ENCODE data around the gene TWNK. TPM values are rescaled to one million over a fixed set of nuclear protein-coding genes. Genes with fewer than 3 reads are reported as not detected.
A peak's percentile ranks its signal among the peaks of the same experiment; 100 is the strongest.

Gene TWNK
- total RNA-seq, 1 experiment from 2014 or later = 13.8 TPM

DNA sequence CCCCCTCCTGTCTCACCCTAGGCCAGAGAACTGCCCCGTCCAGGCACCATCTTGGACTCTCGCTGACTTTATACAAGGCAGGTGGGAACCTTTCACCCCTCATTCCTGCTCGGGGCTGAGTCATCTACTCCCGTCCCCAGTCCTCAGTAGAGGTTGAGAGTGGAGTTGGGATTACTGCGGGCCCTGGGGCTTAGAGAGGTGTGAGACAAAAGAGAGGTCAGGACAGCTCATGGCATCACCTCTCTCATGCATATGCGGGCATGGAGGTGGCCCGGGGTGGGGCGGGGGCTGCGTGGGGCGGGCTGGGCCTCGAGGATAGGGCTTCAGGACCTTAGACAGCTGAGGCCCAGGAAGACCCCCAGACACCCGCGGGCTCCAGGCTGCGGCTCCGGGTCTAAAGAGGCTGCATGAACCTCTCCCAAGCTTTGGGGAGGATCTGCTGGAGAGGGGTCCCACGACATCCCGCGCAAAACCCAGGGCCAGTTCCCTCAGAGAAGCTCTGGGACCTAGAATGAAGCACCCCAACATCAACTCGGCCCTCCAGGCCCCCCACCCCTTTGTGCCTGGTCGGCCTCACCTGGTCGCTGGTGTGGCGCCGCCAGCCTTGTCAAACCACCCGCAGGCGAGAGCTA lies 43.3 kb downstream of the TWNK start:
- Mint-ChIP-seq H3K27ac (ENCODE audit: unreplicated experiment) (no peak overlapping the region), H3K4me3 (ENCODE audit: low read depth, unreplicated experiment) (peak overlapping the region; percentile 78), H3K27me3 (ENCODE audit: unreplicated experiment) (no peaks in the 10 kb centered on the region), H3K9me3 (ENCODE audit: low read depth, unreplicated experiment) (no peaks in the 10 kb centered on the region), H3K36me3 (ENCODE audit: insufficient read depth, unreplicated experiment) (peaks cover 32% of the 10 kb centered on the region), H3K4me1 (ENCODE audit: low read depth, unreplicated experiment) (peaks cover 8% of the 10 kb centered on the region)
- intact Hi-C loops (cut with micrococcal nuclease; ENCODE audit: unreplicated experiment) = no loop called here
- DNase-seq = no peak
- TF ChIP-seq, protein P1, sequence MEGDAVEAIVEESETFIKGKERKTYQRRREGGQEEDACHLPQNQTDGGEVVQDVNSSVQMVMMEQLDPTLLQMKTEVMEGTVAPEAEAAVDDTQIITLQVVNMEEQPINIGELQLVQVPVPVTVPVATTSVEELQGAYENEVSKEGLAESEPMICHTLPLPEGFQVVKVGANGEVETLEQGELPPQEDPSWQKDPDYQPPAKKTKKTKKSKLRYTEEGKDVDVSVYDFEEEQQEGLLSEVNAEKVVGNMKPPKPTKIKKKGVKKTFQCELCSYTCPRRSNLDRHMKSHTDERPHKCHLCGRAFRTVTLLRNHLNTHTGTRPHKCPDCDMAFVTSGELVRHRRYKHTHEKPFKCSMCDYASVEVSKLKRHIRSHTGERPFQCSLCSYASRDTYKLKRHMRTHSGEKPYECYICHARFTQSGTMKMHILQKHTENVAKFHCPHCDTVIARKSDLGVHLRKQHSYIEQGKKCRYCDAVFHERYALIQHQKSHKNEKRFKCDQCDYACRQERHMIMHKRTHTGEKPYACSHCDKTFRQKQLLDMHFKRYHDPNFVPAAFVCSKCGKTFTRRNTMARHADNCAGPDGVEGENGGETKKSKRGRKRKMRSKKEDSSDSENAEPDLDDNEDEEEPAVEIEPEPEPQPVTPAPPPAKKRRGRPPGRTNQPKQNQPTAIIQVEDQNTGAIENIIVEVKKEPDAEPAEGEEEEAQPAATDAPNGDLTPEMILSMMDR (IDR thresholded peaks at IDR 0.05; ENCODE audit: unreplicated experiment) = no peak
- CTCF ChIA-PET = interaction anchor here (0.6 to 1.7 kb wide), 4 partner anchors 12 to 100 kb away, joined by 3 to 10 read pairs (median 7); partner anchors contain the start of gene TLX1
- BruUV-seq (replicated peaks) = no TSS peak

DNA sequence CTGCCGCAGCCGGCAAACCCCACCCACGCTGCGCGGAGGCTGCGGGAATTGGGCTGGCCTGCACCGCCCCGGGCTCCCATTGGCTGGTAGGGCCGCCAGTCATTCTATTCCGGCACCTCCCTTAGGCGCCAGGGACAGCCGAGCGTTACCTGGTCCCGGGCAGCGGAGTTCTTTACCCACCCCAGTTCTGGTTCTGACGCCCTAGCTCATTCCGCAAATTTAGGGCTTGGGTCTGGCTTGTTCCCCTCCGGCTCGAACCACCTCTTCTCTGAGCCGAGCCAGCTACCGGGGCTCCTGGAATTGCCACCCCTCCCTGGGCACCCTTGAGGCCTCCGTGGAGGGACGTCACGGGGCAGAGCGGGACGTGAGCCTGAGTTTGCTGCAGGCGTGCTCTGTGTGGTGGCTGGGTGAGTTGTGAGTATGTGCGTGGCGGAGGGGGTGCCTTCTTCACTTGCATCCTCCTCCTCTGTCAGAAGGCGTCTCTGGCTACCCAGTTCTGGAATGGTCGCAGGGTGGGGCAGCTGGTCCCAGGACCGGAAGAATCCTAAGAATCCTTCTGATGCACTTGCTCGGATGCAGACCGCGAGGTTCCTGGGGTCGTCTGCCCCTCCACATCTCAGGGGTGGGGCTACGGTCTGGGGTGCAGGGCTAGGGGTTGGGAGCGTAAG lies 43.9 kb downstream of the TWNK start, which contains the start of the genes PDZD7 and SFXN3:
Gene PDZD7, minus strand, starts transcription at position 2 of the 668 bp plus-strand sequence. CDS start 910 bp downstream, outside the sequence.
Gene SFXN3, plus strand, starts transcription at position 107 of the 668 bp plus-strand sequence. CDS start 3,461 bp downstream, outside the sequence.
- CTCF ChIA-PET = interaction anchor here (0.6 to 1.7 kb wide), 5 partner anchors 10 to 100 kb away, joined by 3 to 10 read pairs (median 6); partner anchors contain the start of gene TLX1
- Mint-ChIP-seq H3K27ac (ENCODE audit: unreplicated experiment) (peak within 1 kb of the TSS; percentile 73), H3K4me3 (ENCODE audit: low read depth, unreplicated experiment) (peak within 1 kb of the TSS; percentile 78), H3K4me1 (ENCODE audit: low read depth, unreplicated experiment) (peaks cover 8% of the 10 kb centered on the region), H3K9me3 (ENCODE audit: low read depth, unreplicated experiment) (no peaks in the 10 kb centered on the region), H3K27me3 (ENCODE audit: unreplicated experiment) (no peaks in the 10 kb centered on the region), H3K36me3 (ENCODE audit: insufficient read depth, unreplicated experiment) (peaks cover 34% of the 10 kb centered on the region)
- BruUV-seq (replicated peaks) = no TSS peak
- intact Hi-C loops (cut with micrococcal nuclease; ENCODE audit: unreplicated experiment) = no loop called here
- peak; percentile 95 for DNase-seq
- TF ChIP-seq, protein P1 (IDR thresholded peaks at IDR 0.05; ENCODE audit: unreplicated experiment) = no peak

DNA sequence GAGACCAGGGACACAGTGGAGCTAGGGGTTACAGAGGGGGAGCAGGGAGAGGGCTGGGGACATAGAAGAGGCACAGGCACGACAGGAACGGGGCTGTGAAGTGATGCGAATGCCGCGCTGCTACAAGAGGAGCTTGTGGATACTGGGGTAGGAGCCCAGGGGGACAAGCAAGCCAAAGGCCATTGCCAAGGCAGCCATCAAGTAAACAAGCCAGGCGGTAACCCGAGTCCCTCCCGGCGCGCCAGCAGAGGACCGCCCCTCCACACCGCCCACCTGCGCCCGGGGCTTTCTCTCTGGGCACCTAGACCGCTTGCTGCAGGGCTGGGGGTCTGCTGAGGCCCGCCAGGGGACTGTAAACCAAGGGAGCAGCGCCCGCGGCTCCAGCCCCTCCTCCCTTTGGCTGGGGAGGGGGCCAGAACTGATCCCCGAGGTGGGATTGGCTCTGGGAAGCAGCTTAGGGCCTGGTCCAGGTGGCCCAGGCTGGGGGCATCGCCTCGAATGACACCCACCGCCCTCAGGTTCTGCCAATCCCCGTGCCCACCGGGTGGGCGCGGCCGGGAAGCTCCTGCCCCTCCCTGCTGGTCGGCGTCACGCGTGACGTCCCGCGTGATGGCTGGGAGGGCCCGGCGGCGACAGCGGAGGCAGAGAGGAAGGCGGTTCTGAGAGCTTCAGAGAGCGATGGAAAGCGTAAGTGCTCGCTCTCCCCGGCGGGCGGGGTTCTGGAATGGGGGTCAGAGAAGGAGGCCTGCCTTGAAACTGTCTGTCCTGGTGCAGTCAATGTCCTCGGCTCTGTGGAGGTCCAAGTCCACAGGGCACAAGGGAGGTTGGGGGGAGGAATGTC lies 44.7 kb downstream of the TWNK start:
- H3K9me3 Mint-ChIP-seq (ENCODE audit: low read depth, unreplicated experiment) = no peaks in the 10 kb centered on the region
- intact Hi-C loops (cut with micrococcal nuclease; ENCODE audit: unreplicated experiment) = no loop called here
- CTCF ChIA-PET = interaction anchor here (1.4 to 1.7 kb wide), 2 partner anchors 9 to 13 kb away, joined by 6 to 8 read pairs; no protein-coding TSS in a partner anchor
- H3K27me3 Mint-ChIP-seq (ENCODE audit: unreplicated experiment) = no peaks in the 10 kb centered on the region
- peak overlapping the region; percentile 73 for H3K27ac Mint-ChIP-seq (ENCODE audit: unreplicated experiment)
- peak; percentile 49 for DNase-seq
- H3K36me3 Mint-ChIP-seq (ENCODE audit: insufficient read depth, unreplicated experiment) = peaks cover 36% of the 10 kb centered on the region
- H3K4me1 Mint-ChIP-seq (ENCODE audit: low read depth, unreplicated experiment) = peaks cover 8% of the 10 kb centered on the region
- no TSS peak for BruUV-seq (replicated peaks)
- TF ChIP-seq, protein P1 (IDR thresholded peaks at IDR 0.05; ENCODE audit: unreplicated experiment) = no peak
- peak overlapping the region; percentile 78 for H3K4me3 Mint-ChIP-seq (ENCODE audit: low read depth, unreplicated experiment)

GRCh38 chr10:101032637-101033224 lies 45.4 kb downstream of the TWNK start:
- TF ChIP-seq, protein P1 (IDR thresholded peaks at IDR 0.05; ENCODE audit: unreplicated experiment) = no peak
- peak overlapping the region; percentile 78 for H3K4me3 Mint-ChIP-seq (ENCODE audit: low read depth, unreplicated experiment)
- H3K27ac Mint-ChIP-seq (ENCODE audit: unreplicated experiment) = peak overlapping the region; percentile 73
- intact Hi-C loops (cut with micrococcal nuclease; ENCODE audit: unreplicated experiment) = no loop called here
- H3K9me3 Mint-ChIP-seq (ENCODE audit: low read depth, unreplicated experiment) = no peaks in the 10 kb centered on the region
- peaks cover 36% of the 10 kb centered on the region for H3K36me3 Mint-ChIP-seq (ENCODE audit: insufficient read depth, unreplicated experiment)
- peak; percentile 55 for DNase-seq
- peaks cover 10% of the 10 kb centered on the region for H3K4me1 Mint-ChIP-seq (ENCODE audit: low read depth, unreplicated experiment)
- CTCF ChIA-PET = interaction anchor here (1.4 kb wide), 1 partner anchor 9 kb away, joined by 6 read pairs; no protein-coding TSS in a partner anchor
- H3K27me3 Mint-ChIP-seq (ENCODE audit: unreplicated experiment) = no peaks in the 10 kb centered on the region
- BruUV-seq (replicated peaks) = no TSS peak
